ENCODE measurements around the gene ARHGAP26. TPM values are rescaled to one million over a fixed set of nuclear protein-coding genes. Genes with fewer than 3 reads are reported as not detected.
A peak's percentile ranks its signal among the peaks of the same experiment; 100 is the strongest.

The ARHGAP26 gene
- total RNA-seq, 1 experiment from 2014 or later = 54.3 TPM

GRCh38 chr5:143105216-143105905, 335.2 kb downstream of the ARHGAP26 start:
- Mint-ChIP-seq H3K27ac (ENCODE audit: low read depth, unreplicated experiment) (no peak overlapping the region), H3K9me3 (ENCODE audit: unreplicated experiment) (no peaks in the 10 kb centered on the region), H3K36me3 (ENCODE audit: insufficient read depth, unreplicated experiment) (peaks cover 4% of the 10 kb centered on the region), H3K27me3 (ENCODE audit: insufficient read depth, unreplicated experiment) (no peaks in the 10 kb centered on the region), H3K4me1 (ENCODE audit: insufficient read depth, unreplicated experiment) (peaks cover 5% of the 10 kb centered on the region), H3K4me3 (ENCODE audit: unreplicated experiment) (no peak overlapping the region)
- CTCF ChIA-PET = interaction anchor here (0.6 to 1.6 kb wide), 15 partner anchors 10 to 717 kb away, joined by 3 to 7 read pairs (median 3); partner anchors contain the start of gene NR3C1
- BruUV-seq (replicated peaks) = no TSS peak
- DNase-seq (ENCODE audit: unreplicated experiment) = no peak
- POLR2A ChIA-PET = interaction anchor here (1.0 to 1.8 kb wide), 4 partner anchors 41 to 390 kb away, joined by 3 to 7 read pairs (median 6); partner anchors contain the start of gene NR3C1
- intact Hi-C loops (cut with micrococcal nuclease) = loop anchor here (5.0 to 10.0 kb wide), 2 partner anchors 137 to 181 kb away; no protein-coding TSS in a partner anchor
- TF ChIP-seq CTCF (IDR thresholded peaks at IDR 0.05; ENCODE audit: unreplicated experiment) = no peak

- intact Hi-C loops (cut with micrococcal nuclease) = loop anchor here (1.0 to 10.0 kb wide), 7 partner anchors 95 to 863 kb away; no protein-coding TSS in a partner anchor
- BruUV-seq (replicated peaks) = no TSS peak
Observed at GRCh38 chr5:143106174-143106573, 336.0 kb downstream of the ARHGAP26 start.

GRCh38 chr5:143108498-143109128, 338.4 kb downstream of the ARHGAP26 start:
- ChIA-PET POLR2A (interaction anchor here (0.6 to 1.7 kb wide), 7 partner anchors 12 to 763 kb away, joined by 3 to 5 read pairs (median 3); no protein-coding TSS in a partner anchor), CTCF (interaction anchor here (0.6 to 2.2 kb wide), 13 partner anchors 9 to 1550 kb away, joined by 3 to 8 read pairs (median 4); no protein-coding TSS in a partner anchor)
- no peak for DNase-seq (ENCODE audit: unreplicated experiment)
- no peak for TF ChIP-seq CTCF (IDR thresholded peaks at IDR 0.05; ENCODE audit: unreplicated experiment)
- Mint-ChIP-seq H3K4me1 (ENCODE audit: insufficient read depth, unreplicated experiment) (peaks cover 5% of the 10 kb centered on the region), H3K27ac (ENCODE audit: low read depth, unreplicated experiment) (no peak overlapping the region), H3K36me3 (ENCODE audit: insufficient read depth, unreplicated experiment) (peaks cover 4% of the 10 kb centered on the region), H3K27me3 (ENCODE audit: insufficient read depth, unreplicated experiment) (no peaks in the 10 kb centered on the region), H3K9me3 (ENCODE audit: unreplicated experiment) (no peaks in the 10 kb centered on the region), H3K4me3 (ENCODE audit: unreplicated experiment) (no peak overlapping the region)
- no TSS peak for BruUV-seq (replicated peaks)
- intact Hi-C loops (cut with micrococcal nuclease) = loop anchor here (5.0 to 10.0 kb wide), 2 partner anchors 134 to 184 kb away; no protein-coding TSS in a partner anchor

More at GRCh38 chr5:143106174-143106573, 336.0 kb downstream of the ARHGAP26 start:
- peaks cover 5% of the 10 kb centered on the region for H3K4me1 Mint-ChIP-seq (ENCODE audit: insufficient read depth, unreplicated experiment)
- ChIA-PET CTCF (interaction anchor here (0.6 to 1.6 kb wide), 18 partner anchors 11 to 719 kb away, joined by 3 to 7 read pairs (median 3); partner anchors contain the start of gene NR3C1), POLR2A (interaction anchor here (0.6 to 1.8 kb wide), 5 partner anchors 44 to 390 kb away, joined by 3 to 7 read pairs (median 3); partner anchors contain the start of gene NR3C1)
- H3K27ac Mint-ChIP-seq (ENCODE audit: low read depth, unreplicated experiment) = no peak overlapping the region
- no peaks in the 10 kb centered on the region for H3K27me3 Mint-ChIP-seq (ENCODE audit: insufficient read depth, unreplicated experiment)
- TF ChIP-seq CTCF (IDR thresholded peaks at IDR 0.05; ENCODE audit: unreplicated experiment) = peak; percentile 33
- H3K9me3 Mint-ChIP-seq (ENCODE audit: unreplicated experiment) = no peaks in the 10 kb centered on the region
- H3K4me3 Mint-ChIP-seq (ENCODE audit: unreplicated experiment) = no peak overlapping the region
- peak; percentile 79 for DNase-seq (ENCODE audit: unreplicated experiment)
- peaks cover 4% of the 10 kb centered on the region for H3K36me3 Mint-ChIP-seq (ENCODE audit: insufficient read depth, unreplicated experiment)

- Mint-ChIP-seq H3K36me3 (ENCODE audit: insufficient read depth, unreplicated experiment) (peaks cover 4% of the 10 kb centered on the region), H3K27me3 (ENCODE audit: insufficient read depth, unreplicated experiment) (no peaks in the 10 kb centered on the region), H3K4me1 (ENCODE audit: insufficient read depth, unreplicated experiment) (peaks cover 5% of the 10 kb centered on the region), H3K4me3 (ENCODE audit: unreplicated experiment) (no peak overlapping the region), H3K9me3 (ENCODE audit: unreplicated experiment) (no peaks in the 10 kb centered on the region), H3K27ac (ENCODE audit: low read depth, unreplicated experiment) (no peak overlapping the region)
- BruUV-seq (replicated peaks) = no TSS peak
- DNase-seq (ENCODE audit: unreplicated experiment) = no peak
- CTCF ChIA-PET = interaction anchor here (0.6 to 2.2 kb wide), 12 partner anchors 8 to 243 kb away, joined by 3 to 8 read pairs (median 4); no protein-coding TSS in a partner anchor
- intact Hi-C loops (cut with micrococcal nuclease) = no loop called here
- POLR2A ChIA-PET = interaction anchor here (0.7 to 1.7 kb wide), 6 partner anchors 12 to 205 kb away, joined by 3 to 5 read pairs (median 4); no protein-coding TSS in a partner anchor
- TF ChIP-seq CTCF (IDR thresholded peaks at IDR 0.05; ENCODE audit: unreplicated experiment) = no peak
Observed at GRCh38 chr5:143110591-143110990, 340.4 kb downstream of the ARHGAP26 start.

Data from MCF 10A (cell line).